Activated naive CD8-positive, alpha-beta T cell treated with anti-CD3 and anti-CD28 coated beads, Interleukin-2, amount 50 U/mL, for 16 hours (primary cell): ENCODE results near the gene ACVR1B.

ENCODE experiments used
- DNase-seq: peaks from one replicate; pipeline ENCODE4 v3.0.0-alpha.2; 2020; ENCODE audit warnings: low read depth, low spot score

ACVR1B gene

GRCh38 chr12:51951199-51951842 lies at the start of gene ACVR1B:
ACVR1B (plus strand) TSS chr12:51951699; CDS start chr12:51951744, 45 bp downstream.
- DNase-seq = peak; percentile 76

GRCh38 chr12:51901881-51902280 lies 49.6 kb upstream of the ACVR1B start:
- DNase-seq = no peak

- no peak for DNase-seq
Observed at GRCh38 chr12:51904951-51905470, 46.5 kb upstream of the ACVR1B start.

GRCh38 chr12:51905471-51906429 lies 45.7 kb upstream of the ACVR1B start:
- no peak for DNase-seq

GRCh38 chr12:51906430-51907082 lies 44.9 kb upstream of the ACVR1B start:
- no peak for DNase-seq

GRCh38 chr12:51907083-51907855 lies 44.2 kb upstream of the ACVR1B start, which contains the start of gene ACVRL1:
ACVRL1 (plus strand) TSS chr12:51907504; CDS start chr12:51912475, 4,971 bp downstream.
- DNase-seq = no peak

GRCh38 chr12:51907856-51908425 lies 43.6 kb upstream of the ACVR1B start:
- DNase-seq = no peak

- DNase-seq = no peak
Observed at GRCh38 chr12:51908876-51909592, 42.5 kb upstream of the ACVR1B start.

GRCh38 chr12:51910168-51910567 lies 41.3 kb upstream of the ACVR1B start:
- DNase-seq = no peak

- no peak for DNase-seq
Observed at GRCh38 chr12:51910691-51911090, 40.8 kb upstream of the ACVR1B start.

GRCh38 chr12:51911307-51911706 lies 40.2 kb upstream of the ACVR1B start:
- no peak for DNase-seq

- no peak for DNase-seq
Observed at GRCh38 chr12:51911788-51912711, 39.4 kb upstream of the ACVR1B start.

GRCh38 chr12:51913071-51914033 lies 38.1 kb upstream of the ACVR1B start:
- DNase-seq = no peak

- no peak for DNase-seq
Observed at GRCh38 chr12:51914034-51914923, 37.2 kb upstream of the ACVR1B start.

- no peak for DNase-seq
Observed at GRCh38 chr12:51915003-51915625, 36.4 kb upstream of the ACVR1B start.

- no peak for DNase-seq
Observed at GRCh38 chr12:51915951-51916350, 35.5 kb upstream of the ACVR1B start.
